ENCODE data around the gene MED31.

DNA sequence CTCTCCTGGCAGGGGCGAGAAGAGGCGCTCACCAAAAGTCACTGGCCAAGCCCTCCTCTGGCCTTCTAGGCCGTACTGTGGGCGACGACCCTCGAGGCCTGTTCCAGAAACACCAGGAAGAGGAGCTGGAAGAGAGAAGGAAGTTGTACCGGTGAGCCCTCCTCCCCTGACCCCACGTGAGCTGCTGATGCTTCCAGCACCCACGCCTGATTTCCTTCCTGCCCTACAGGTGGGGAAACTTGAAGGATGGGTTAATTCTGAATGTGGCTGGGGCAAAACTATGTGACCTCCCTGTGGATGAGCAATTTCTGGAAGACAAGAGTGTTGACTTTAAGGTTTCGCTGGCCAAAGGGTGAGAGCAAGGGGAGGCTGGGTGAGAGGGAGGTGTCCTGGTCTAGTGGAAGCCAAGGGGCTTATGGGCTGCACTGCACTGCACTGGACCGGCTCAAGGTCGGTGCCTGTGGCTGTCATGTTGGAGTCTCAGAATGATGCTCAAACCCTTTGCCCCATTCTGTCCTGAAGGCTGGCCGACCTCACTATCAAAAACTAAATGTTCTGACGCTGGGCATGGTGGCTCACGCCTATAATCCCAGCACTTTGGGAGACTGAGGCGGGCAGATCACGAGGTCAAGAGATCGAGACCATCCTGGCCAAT is 6.4 kb upstream of the MED31 start:
- TF ChIP-seq POLR2A (IDR thresholded peaks at IDR 0.05), result no peak
- TF ChIP-seq, protein P1, sequence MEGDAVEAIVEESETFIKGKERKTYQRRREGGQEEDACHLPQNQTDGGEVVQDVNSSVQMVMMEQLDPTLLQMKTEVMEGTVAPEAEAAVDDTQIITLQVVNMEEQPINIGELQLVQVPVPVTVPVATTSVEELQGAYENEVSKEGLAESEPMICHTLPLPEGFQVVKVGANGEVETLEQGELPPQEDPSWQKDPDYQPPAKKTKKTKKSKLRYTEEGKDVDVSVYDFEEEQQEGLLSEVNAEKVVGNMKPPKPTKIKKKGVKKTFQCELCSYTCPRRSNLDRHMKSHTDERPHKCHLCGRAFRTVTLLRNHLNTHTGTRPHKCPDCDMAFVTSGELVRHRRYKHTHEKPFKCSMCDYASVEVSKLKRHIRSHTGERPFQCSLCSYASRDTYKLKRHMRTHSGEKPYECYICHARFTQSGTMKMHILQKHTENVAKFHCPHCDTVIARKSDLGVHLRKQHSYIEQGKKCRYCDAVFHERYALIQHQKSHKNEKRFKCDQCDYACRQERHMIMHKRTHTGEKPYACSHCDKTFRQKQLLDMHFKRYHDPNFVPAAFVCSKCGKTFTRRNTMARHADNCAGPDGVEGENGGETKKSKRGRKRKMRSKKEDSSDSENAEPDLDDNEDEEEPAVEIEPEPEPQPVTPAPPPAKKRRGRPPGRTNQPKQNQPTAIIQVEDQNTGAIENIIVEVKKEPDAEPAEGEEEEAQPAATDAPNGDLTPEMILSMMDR (IDR thresholded peaks at IDR 0.05), result no peak

All from testis (tissue), 2 donors.